ENCODE measurements around the gene HEPH. TPM values are rescaled to one million over a fixed set of nuclear protein-coding genes. Genes with fewer than 3 reads are reported as not detected.

HEPH gene
- total RNA-seq, 1 donor from 2014 or later, result 58.8 TPM

GRCh38 chrX:66193821-66194220, 29.8 kb downstream of the HEPH start:
- TF ChIP-seq CTCF (IDR thresholded peaks at IDR 0.05; ENCODE audit: insufficient read depth, low read depth, low read length), result no peak
- no peak for TF ChIP-seq EZH2 (IDR thresholded peaks at IDR 0.05; ENCODE audit: insufficient read depth, low read length)
- no peaks in the 10 kb centered on the region for H3K9me3 ChIP-seq (ENCODE audit: insufficient read depth, low read depth, low read length)
- Mint-ChIP-seq H3K27me3 (ENCODE audit: low read depth, unreplicated experiment) (no peaks in the 10 kb centered on the region), H3K9me3 (ENCODE audit: unreplicated experiment) (no peaks in the 10 kb centered on the region), H3K4me1 (ENCODE audit: low read depth, unreplicated experiment) (peaks cover 6% of the 10 kb centered on the region), H3K27ac (ENCODE audit: unreplicated experiment) (no peak overlapping the region), H3K4me3 (ENCODE audit: unreplicated experiment) (no peak overlapping the region), H3K36me3 (ENCODE audit: low read depth, unreplicated experiment) (no peaks in the 10 kb centered on the region)
- no peak overlapping the region for H3K4me2 ChIP-seq (ENCODE audit: low read length)
- no peaks in the 10 kb centered on the region for H3K4me1 ChIP-seq (ENCODE audit: insufficient read depth, low read length)
- no peaks in the 10 kb centered on the region for H3K79me2 ChIP-seq (ENCODE audit: insufficient read depth, low read length)
- DNase-seq (ENCODE audit: low read depth) (no peak), FAIRE-seq (no peak)
- no peaks in the 10 kb centered on the region for H3K27me3 ChIP-seq (ENCODE audit: insufficient read depth, low read length)
- H4K20me1 ChIP-seq (ENCODE audit: insufficient read depth, low read length), result no peaks in the 10 kb centered on the region
- H3K9ac ChIP-seq (ENCODE audit: low read length), result no peak overlapping the region
- H3K4me3 ChIP-seq (ENCODE audit: insufficient read depth, low read depth, low read length), result no peak overlapping the region
- H2AFZ ChIP-seq (ENCODE audit: low read depth, low read length), result no peak overlapping the region
- no peak overlapping the region for H3K27ac ChIP-seq (ENCODE audit: low read depth, low read length)
- no peaks in the 10 kb centered on the region for H3K36me3 ChIP-seq (ENCODE audit: insufficient read depth, low read length)

- H4K20me1 ChIP-seq (ENCODE audit: insufficient read depth, low read length), result no peaks in the 10 kb centered on the region
- no peaks in the 10 kb centered on the region for H3K36me3 ChIP-seq (ENCODE audit: insufficient read depth, low read length)
- Mint-ChIP-seq H3K4me3 (ENCODE audit: unreplicated experiment) (no peak overlapping the region), H3K36me3 (ENCODE audit: low read depth, unreplicated experiment) (no peaks in the 10 kb centered on the region), H3K9me3 (ENCODE audit: unreplicated experiment) (no peaks in the 10 kb centered on the region), H3K27me3 (ENCODE audit: low read depth, unreplicated experiment) (no peaks in the 10 kb centered on the region), H3K27ac (ENCODE audit: unreplicated experiment) (no peak overlapping the region), H3K4me1 (ENCODE audit: low read depth, unreplicated experiment) (no peaks in the 10 kb centered on the region)
- no peaks in the 10 kb centered on the region for H3K4me1 ChIP-seq (ENCODE audit: insufficient read depth, low read length)
- no peak for DNase-seq (ENCODE audit: low read depth)
- TF ChIP-seq EZH2 (IDR thresholded peaks at IDR 0.05; ENCODE audit: insufficient read depth, low read length) (no peak), CTCF (IDR thresholded peaks at IDR 0.05; ENCODE audit: insufficient read depth, low read depth, low read length) (no peak)
- H3K27ac ChIP-seq (ENCODE audit: low read depth, low read length), result no peak overlapping the region
- no peak overlapping the region for H3K4me3 ChIP-seq (ENCODE audit: insufficient read depth, low read depth, low read length)
- no peaks in the 10 kb centered on the region for H3K27me3 ChIP-seq (ENCODE audit: insufficient read depth, low read length)
- no peak overlapping the region for H3K9ac ChIP-seq (ENCODE audit: low read length)
- no peaks in the 10 kb centered on the region for H3K79me2 ChIP-seq (ENCODE audit: insufficient read depth, low read length)
- no peak for FAIRE-seq
- H2AFZ ChIP-seq (ENCODE audit: low read depth, low read length), result no peak overlapping the region
- H3K9me3 ChIP-seq (ENCODE audit: insufficient read depth, low read depth, low read length), result no peaks in the 10 kb centered on the region
- no peak overlapping the region for H3K4me2 ChIP-seq (ENCODE audit: low read length)
Observed at GRCh38 chrX:66200050-66200664, 36.1 kb downstream of the HEPH start.

Measured in astrocyte (in vitro differentiated cells and primary cell).